ENCODE measurements around the gene GMFB. TPM values are rescaled to one million over a fixed set of nuclear protein-coding genes. Genes with fewer than 3 reads are reported as not detected.

GMFB gene
- polyA plus RNA-seq, 1 donor from 2014 or later = 208 TPM

DNA sequence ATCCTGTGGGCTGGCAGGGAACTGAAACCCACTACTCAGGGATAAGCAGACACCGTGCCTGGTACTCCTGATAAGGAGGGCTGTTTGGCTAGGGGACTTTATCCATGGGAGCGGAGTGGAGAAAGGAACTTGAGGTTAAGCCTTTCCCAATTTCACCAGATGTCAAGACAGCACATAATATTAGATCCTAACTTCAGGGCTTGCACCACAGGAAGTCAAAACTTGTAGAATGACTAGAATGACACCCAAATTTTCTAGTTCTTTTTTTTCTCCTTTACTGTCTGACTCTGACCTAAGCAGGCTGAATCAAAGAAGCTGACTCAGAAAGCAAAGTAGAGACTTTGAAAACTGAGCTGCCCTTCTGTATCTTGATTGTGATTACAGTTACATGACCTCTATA is 13.8 kb upstream of the GMFB start:
- H3K9ac ChIP-seq (ENCODE audit: low read length) = no peak overlapping the region
- H2AFZ ChIP-seq (ENCODE audit: low read depth, low read length) = no peak overlapping the region
- no peaks in the 10 kb centered on the region for H3K79me2 ChIP-seq (replicated peaks; ENCODE audit: insufficient read depth, low read length)
- no peak overlapping the region for H3K27ac ChIP-seq (ENCODE audit: low read length)
- TF ChIP-seq EP300 (conservative IDR thresholded peaks at IDR 0.05; ENCODE audit: poor library complexity, severe bottlenecking) (no peak), MXI1 (conservative IDR thresholded peaks at IDR 0.05; ENCODE audit: poor library complexity, severe bottlenecking) (no peak), EZH2 (IDR thresholded peaks at IDR 0.05; ENCODE audit: borderline replicate concordance, insufficient read depth, low read length, poor library complexity, severe bottlenecking) (no peak), POLR2AphosphoS5 (IDR thresholded peaks at IDR 0.05) (no peak), TAF1 (IDR thresholded peaks at IDR 0.05; ENCODE audit: low read depth) (no peak), SMC3 (conservative IDR thresholded peaks at IDR 0.05; ENCODE audit: poor library complexity) (no peak), RAD21 (conservative IDR thresholded peaks at IDR 0.05) (no peak)
- TF ChIP-seq, protein P1, sequence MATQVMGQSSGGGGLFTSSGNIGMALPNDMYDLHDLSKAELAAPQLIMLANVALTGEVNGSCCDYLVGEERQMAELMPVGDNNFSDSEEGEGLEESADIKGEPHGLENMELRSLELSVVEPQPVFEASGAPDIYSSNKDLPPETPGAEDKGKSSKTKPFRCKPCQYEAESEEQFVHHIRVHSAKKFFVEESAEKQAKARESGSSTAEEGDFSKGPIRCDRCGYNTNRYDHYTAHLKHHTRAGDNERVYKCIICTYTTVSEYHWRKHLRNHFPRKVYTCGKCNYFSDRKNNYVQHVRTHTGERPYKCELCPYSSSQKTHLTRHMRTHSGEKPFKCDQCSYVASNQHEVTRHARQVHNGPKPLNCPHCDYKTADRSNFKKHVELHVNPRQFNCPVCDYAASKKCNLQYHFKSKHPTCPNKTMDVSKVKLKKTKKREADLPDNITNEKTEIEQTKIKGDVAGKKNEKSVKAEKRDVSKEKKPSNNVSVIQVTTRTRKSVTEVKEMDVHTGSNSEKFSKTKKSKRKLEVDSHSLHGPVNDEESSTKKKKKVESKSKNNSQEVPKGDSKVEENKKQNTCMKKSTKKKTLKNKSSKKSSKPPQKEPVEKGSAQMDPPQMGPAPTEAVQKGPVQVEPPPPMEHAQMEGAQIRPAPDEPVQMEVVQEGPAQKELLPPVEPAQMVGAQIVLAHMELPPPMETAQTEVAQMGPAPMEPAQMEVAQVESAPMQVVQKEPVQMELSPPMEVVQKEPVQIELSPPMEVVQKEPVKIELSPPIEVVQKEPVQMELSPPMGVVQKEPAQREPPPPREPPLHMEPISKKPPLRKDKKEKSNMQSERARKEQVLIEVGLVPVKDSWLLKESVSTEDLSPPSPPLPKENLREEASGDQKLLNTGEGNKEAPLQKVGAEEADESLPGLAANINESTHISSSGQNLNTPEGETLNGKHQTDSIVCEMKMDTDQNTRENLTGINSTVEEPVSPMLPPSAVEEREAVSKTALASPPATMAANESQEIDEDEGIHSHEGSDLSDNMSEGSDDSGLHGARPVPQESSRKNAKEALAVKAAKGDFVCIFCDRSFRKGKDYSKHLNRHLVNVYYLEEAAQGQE (IDR thresholded peaks at IDR 0.05; ENCODE audit: borderline replicate concordance) = no peak
- TF ChIP-seq, protein P2, sequence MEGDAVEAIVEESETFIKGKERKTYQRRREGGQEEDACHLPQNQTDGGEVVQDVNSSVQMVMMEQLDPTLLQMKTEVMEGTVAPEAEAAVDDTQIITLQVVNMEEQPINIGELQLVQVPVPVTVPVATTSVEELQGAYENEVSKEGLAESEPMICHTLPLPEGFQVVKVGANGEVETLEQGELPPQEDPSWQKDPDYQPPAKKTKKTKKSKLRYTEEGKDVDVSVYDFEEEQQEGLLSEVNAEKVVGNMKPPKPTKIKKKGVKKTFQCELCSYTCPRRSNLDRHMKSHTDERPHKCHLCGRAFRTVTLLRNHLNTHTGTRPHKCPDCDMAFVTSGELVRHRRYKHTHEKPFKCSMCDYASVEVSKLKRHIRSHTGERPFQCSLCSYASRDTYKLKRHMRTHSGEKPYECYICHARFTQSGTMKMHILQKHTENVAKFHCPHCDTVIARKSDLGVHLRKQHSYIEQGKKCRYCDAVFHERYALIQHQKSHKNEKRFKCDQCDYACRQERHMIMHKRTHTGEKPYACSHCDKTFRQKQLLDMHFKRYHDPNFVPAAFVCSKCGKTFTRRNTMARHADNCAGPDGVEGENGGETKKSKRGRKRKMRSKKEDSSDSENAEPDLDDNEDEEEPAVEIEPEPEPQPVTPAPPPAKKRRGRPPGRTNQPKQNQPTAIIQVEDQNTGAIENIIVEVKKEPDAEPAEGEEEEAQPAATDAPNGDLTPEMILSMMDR (IDR thresholded peaks at IDR 0.05; ENCODE audit: poor library complexity, severe bottlenecking) = no peak
- H3K9me2 ChIP-seq (ENCODE audit: insufficient read depth, low read length) = no peaks in the 10 kb centered on the region
- H3K9me3 ChIP-seq (ENCODE audit: low read length) = no peaks in the 10 kb centered on the region
- H4K20me1 ChIP-seq (ENCODE audit: insufficient read depth) = no peaks in the 10 kb centered on the region
- H3K4me3 ChIP-seq (ENCODE audit: low read length) = no peak overlapping the region
- H3K4me2 ChIP-seq (ENCODE audit: low read length) = no peak overlapping the region
- no peaks in the 10 kb centered on the region for H3K36me3 ChIP-seq (ENCODE audit: insufficient read depth, low read length)
- H3F3A ChIP-seq (ENCODE audit: insufficient read depth, low read length, poor library complexity, severe bottlenecking) = no peaks in the 10 kb centered on the region
- H3K27me3 ChIP-seq (ENCODE audit: insufficient read depth, low read depth, low read length) = no peaks in the 10 kb centered on the region

DNA sequence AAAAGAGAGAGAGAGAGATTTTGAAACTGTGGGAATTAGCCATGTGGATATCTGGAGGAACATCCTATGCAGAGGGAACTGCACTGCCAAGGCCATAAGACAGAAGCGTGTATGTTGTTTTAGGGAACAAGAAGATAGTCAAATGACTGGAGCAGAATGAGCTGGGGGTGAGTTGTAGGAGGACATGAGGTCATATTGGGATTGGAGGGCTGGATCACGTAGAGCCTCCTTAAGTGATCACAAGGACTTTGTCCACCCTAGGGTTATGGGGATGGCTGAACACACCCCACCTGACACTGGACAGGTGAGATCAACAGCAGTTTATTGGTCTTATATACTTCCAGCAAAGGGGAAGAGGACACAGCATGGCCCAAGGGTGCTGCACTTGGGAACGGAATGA is 12.7 kb upstream of the GMFB start:
- Histone ChIP-seq H3K79me2 (replicated peaks; ENCODE audit: insufficient read depth, low read length) (no peaks in the 10 kb centered on the region), H3K9ac (ENCODE audit: low read length) (no peak overlapping the region), H3K27ac (ENCODE audit: low read length) (no peak overlapping the region), H3K36me3 (ENCODE audit: insufficient read depth, low read length) (no peaks in the 10 kb centered on the region), H3K9me3 (ENCODE audit: low read length) (no peaks in the 10 kb centered on the region), H4K20me1 (ENCODE audit: insufficient read depth) (no peaks in the 10 kb centered on the region), H3K4me2 (ENCODE audit: low read length) (no peak overlapping the region), H3K9me2 (ENCODE audit: insufficient read depth, low read length) (no peaks in the 10 kb centered on the region), H2AFZ (ENCODE audit: low read depth, low read length) (no peak overlapping the region), H3K27me3 (ENCODE audit: insufficient read depth, low read depth, low read length) (no peaks in the 10 kb centered on the region), H3F3A (ENCODE audit: insufficient read depth, low read length, poor library complexity, severe bottlenecking) (no peaks in the 10 kb centered on the region), H3K4me3 (ENCODE audit: low read length) (no peak overlapping the region)
- TF ChIP-seq TAF1 (IDR thresholded peaks at IDR 0.05; ENCODE audit: low read depth) (no peak), EP300 (conservative IDR thresholded peaks at IDR 0.05; ENCODE audit: poor library complexity, severe bottlenecking) (no peak), SMC3 (conservative IDR thresholded peaks at IDR 0.05; ENCODE audit: poor library complexity) (no peak), EZH2 (IDR thresholded peaks at IDR 0.05; ENCODE audit: borderline replicate concordance, insufficient read depth, low read length, poor library complexity, severe bottlenecking) (no peak), POLR2AphosphoS5 (IDR thresholded peaks at IDR 0.05) (no peak), RAD21 (conservative IDR thresholded peaks at IDR 0.05) (no peak), MXI1 (conservative IDR thresholded peaks at IDR 0.05; ENCODE audit: poor library complexity, severe bottlenecking) (no peak)
- TF ChIP-seq, protein P1 (IDR thresholded peaks at IDR 0.05; ENCODE audit: borderline replicate concordance) = no peak
- TF ChIP-seq, protein P2 (IDR thresholded peaks at IDR 0.05; ENCODE audit: poor library complexity, severe bottlenecking) = no peak

Data from neural cell (in vitro differentiated cells).